RWPE1 (cell line): Measurements from ENCODE around the gene ZNF140.

ENCODE experiments used
- CTCF ChIA-PET: fragments of 350-600 bp; sonication (Branson Sonifier 250); formaldehyde crosslinking; extraction: SDS; loops from one replicate; lab custom pipeline; 2021; lab: Yijun Ruan, JAX
- POLR2A ChIA-PET: fragments of 400-600 bp; formaldehyde crosslinking; extraction: SDS; loops from one replicate; lab custom pipeline; 2020; ENCODE audit warnings: antibody characterized with exemption; ENCODE audit not compliant: low non-redundant PET; lab: Yijun Ruan, JAX
- DNase-seq: peaks from one replicate; pipeline ENCODE4 v3.0.0; 2012; ENCODE audit warnings: low spot score
- H3K27ac ChIP-seq: fragments of 450-650 bp; 2 replicates; pipeline ENCODE4 v1.5.1; 2017
- CTCF ChIP-seq: fragments of 450-650 bp; conservative IDR thresholded peaks from 2 replicates; pipeline ENCODE4 v1.5.1; 2017; ENCODE audit warnings: low read depth, mild to moderate bottlenecking

Gene ZNF140

GRCh38 chr12:133058203-133059113 lies 22.3 kb upstream of the ZNF140 start:
- CTCF ChIA-PET = interaction anchor here (0.6 to 0.9 kb wide), 2 partner anchors 71 to 195 kb away, joined by 3 to 5 read pairs; no protein-coding TSS in a partner anchor
- POLR2A ChIA-PET = no interaction called here
- no peak overlapping the region for H3K27ac ChIP-seq
- DNase-seq = no peak
- TF ChIP-seq CTCF = no peak

GRCh38 chr12:133061954-133062353 lies 18.8 kb upstream of the ZNF140 start:
- no peak for DNase-seq
- POLR2A ChIA-PET = no interaction called here
- H3K27ac ChIP-seq = no peak overlapping the region
- TF ChIP-seq CTCF = no peak
- CTCF ChIA-PET = no interaction called here

- H3K27ac ChIP-seq = no peak overlapping the region
- no peak for DNase-seq
- ChIA-PET CTCF (no interaction called here), POLR2A (no interaction called here)
- no peak for TF ChIP-seq CTCF
Observed at GRCh38 chr12:133063556-133063955, 17.2 kb upstream of the ZNF140 start.

- no peak overlapping the region for H3K27ac ChIP-seq
- no peak for TF ChIP-seq CTCF
- POLR2A ChIA-PET = no interaction called here
- DNase-seq = no peak
- CTCF ChIA-PET = interaction anchor here (0.6 to 0.7 kb wide), 2 partner anchors 155 to 158 kb away, joined by 3 read pairs; no protein-coding TSS in a partner anchor
Observed at GRCh38 chr12:133073836-133074235, 6.9 kb upstream of the ZNF140 start.

- peak overlapping the region; percentile 99 for H3K27ac ChIP-seq
- POLR2A ChIA-PET = interaction anchor here (0.6 kb wide), 1 partner anchor 43 kb away, joined by 4 read pairs; the partner anchor contains the start of gene ZNF84
- peak; percentile 84 for DNase-seq
- CTCF ChIA-PET = interaction anchor here (0.6 to 0.8 kb wide), 3 partner anchors 52 to 178 kb away, joined by 3 to 6 read pairs (median 5); no protein-coding TSS in a partner anchor
- no peak for TF ChIP-seq CTCF
Observed at GRCh38 chr12:133080026-133080367, 726 bp upstream of the ZNF140 start.

GRCh38 chr12:133081159-133081780 lies 547 bp downstream of the ZNF140 start:
- no peak for TF ChIP-seq CTCF
- DNase-seq = no peak
- ChIA-PET POLR2A (no interaction called here), CTCF (no interaction called here)
- peak overlapping the region; percentile 99 for H3K27ac ChIP-seq
